Measurements from ENCODE around the gene TCN2. TPM values are rescaled to one million over a fixed set of nuclear protein-coding genes. Genes with fewer than 3 reads are reported as not detected.

TCN2 gene
- total RNA-seq, 2 experiments from 2014 or later: 3.8 TPM; not detected in 1

DNA sequence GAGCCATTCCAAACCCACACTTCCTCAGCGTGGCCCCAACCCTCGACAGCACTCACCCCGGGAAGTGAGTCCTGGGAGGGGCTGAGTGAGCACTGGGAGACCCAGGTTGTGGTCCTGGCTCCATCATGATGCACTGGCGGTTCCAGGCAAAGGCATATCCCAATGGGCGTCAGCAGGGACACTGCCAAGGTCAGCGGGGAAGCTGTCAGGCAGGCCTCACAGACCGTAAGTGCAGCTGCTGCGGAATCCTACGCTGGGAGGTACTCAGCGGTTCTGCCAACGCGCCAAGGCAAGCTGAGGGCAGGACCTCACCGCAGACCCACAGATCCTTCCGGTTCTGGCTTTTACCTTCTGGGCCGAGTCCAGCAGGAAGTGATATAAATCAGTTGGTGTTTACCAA, 31.1 kb upstream of the TCN2 start:
- Histone ChIP-seq H2AFZ (ENCODE audit: low read length) (no peak overlapping the region), H3K9me2 (ENCODE audit: insufficient read depth, low read length) (no peaks in the 10 kb centered on the region), H3K79me2 (ENCODE audit: insufficient read depth, low read depth, low read length) (no peaks in the 10 kb centered on the region), H3K9me3 (ENCODE audit: low read length) (no peaks in the 10 kb centered on the region), H3K27ac (ENCODE audit: low read depth, low read length, poor library complexity, severe bottlenecking) (no peak overlapping the region), H3K4me1 (ENCODE audit: insufficient read depth, low read length, poor library complexity, severe bottlenecking) (no peaks in the 10 kb centered on the region), H4K20me1 (ENCODE audit: insufficient read depth, low read length) (no peaks in the 10 kb centered on the region; the same call in 1 of the 2 replicates), H3K36me3 (ENCODE audit: insufficient read depth, low read length) (peaks cover 56% of the 10 kb centered on the region), H3K4me2 (ENCODE audit: low read length) (no peak overlapping the region), H3K4me3 (ENCODE audit: low read depth, low read length, poor library complexity, severe bottlenecking) (no peak overlapping the region)
- TF ChIP-seq EZH2phosphoT487 (IDR thresholded peaks at IDR 0.05; ENCODE audit: borderline replicate concordance, low read depth, low read length): no peak
- TF ChIP-seq, protein P1, sequence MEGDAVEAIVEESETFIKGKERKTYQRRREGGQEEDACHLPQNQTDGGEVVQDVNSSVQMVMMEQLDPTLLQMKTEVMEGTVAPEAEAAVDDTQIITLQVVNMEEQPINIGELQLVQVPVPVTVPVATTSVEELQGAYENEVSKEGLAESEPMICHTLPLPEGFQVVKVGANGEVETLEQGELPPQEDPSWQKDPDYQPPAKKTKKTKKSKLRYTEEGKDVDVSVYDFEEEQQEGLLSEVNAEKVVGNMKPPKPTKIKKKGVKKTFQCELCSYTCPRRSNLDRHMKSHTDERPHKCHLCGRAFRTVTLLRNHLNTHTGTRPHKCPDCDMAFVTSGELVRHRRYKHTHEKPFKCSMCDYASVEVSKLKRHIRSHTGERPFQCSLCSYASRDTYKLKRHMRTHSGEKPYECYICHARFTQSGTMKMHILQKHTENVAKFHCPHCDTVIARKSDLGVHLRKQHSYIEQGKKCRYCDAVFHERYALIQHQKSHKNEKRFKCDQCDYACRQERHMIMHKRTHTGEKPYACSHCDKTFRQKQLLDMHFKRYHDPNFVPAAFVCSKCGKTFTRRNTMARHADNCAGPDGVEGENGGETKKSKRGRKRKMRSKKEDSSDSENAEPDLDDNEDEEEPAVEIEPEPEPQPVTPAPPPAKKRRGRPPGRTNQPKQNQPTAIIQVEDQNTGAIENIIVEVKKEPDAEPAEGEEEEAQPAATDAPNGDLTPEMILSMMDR (conservative IDR thresholded peaks at IDR 0.05; ENCODE audit: low read length): no peak
- intact Hi-C loops (cut with micrococcal nuclease; ENCODE audit: unreplicated experiment): no loop called here
- no peak for DNase-seq (ENCODE audit: low spot score)
- ChIA-PET CTCF (ENCODE audit: unreplicated experiment) (no interaction called here), POLR2A (no interaction called here)
- BruUV-seq (replicated peaks): no TSS peak

DNA sequence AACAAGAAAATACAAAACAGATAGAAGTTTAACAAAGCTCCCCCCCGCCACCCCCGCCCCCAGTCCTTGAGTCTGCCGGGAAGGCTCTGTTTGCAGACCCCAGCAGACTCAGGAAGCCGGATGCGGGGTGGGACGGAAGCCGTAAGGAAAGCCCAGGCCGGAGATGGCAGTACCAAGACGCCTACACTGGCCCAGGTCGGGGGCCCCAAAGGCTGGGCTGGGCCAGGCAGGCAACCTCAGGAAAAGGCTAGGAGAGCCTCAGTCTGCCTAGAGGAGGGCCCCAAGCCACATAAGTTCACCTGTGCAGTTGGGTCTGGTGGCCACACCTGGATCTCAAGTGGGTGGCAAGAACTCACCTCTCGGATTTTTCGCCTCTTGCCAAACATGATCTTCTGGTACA, 28.5 kb upstream of the TCN2 start:
- POLR2A ChIA-PET: no interaction called here

DNA sequence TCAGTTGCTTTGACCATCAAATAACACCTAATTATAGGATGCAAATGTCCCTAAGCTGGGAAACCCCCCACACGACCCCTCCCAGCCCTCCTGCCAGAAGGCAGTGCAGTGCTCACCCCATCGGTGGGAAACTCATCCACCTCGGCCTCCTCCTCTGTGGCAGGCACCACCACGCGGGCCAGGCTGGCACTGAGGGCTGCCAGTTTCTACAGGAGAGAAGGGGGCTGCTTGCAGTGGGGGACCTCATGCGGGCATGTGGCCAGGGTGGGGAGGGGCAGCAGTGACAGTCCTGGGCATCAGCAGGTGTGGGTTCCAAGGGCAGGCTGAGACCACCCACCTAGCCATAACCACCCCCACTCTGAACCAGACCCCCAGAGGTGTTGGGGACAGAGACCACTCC, 26.1 kb upstream of the TCN2 start:
- no TSS peak for BruUV-seq (replicated peaks)

More for the DNA sequence above, 28.5 kb upstream of the TCN2 start:
- no peak overlapping the region for H3K4me3 ChIP-seq (ENCODE audit: low read depth, low read length, poor library complexity, severe bottlenecking)
- no TSS peak for BruUV-seq (replicated peaks)
- intact Hi-C loops (cut with micrococcal nuclease; ENCODE audit: unreplicated experiment): no loop called here
- H3K9me3 ChIP-seq (ENCODE audit: low read length): no peaks in the 10 kb centered on the region
- DNase-seq (ENCODE audit: low spot score): no peak
- H3K4me2 ChIP-seq (ENCODE audit: low read length): no peak overlapping the region
- H4K20me1 ChIP-seq (ENCODE audit: insufficient read depth, low read length): no peaks in the 10 kb centered on the region; the same call in 1 of the 2 replicates
- H3K27ac ChIP-seq (ENCODE audit: low read depth, low read length, poor library complexity, severe bottlenecking): no peak overlapping the region
- TF ChIP-seq, protein P1 (conservative IDR thresholded peaks at IDR 0.05; ENCODE audit: low read length): no peak
- no peak for TF ChIP-seq EZH2phosphoT487 (IDR thresholded peaks at IDR 0.05; ENCODE audit: borderline replicate concordance, low read depth, low read length)
- peaks cover 82% of the 10 kb centered on the region for H3K36me3 ChIP-seq (ENCODE audit: insufficient read depth, low read length)
- H2AFZ ChIP-seq (ENCODE audit: low read length): no peak overlapping the region
- CTCF ChIA-PET (ENCODE audit: unreplicated experiment): no interaction called here
- no peaks in the 10 kb centered on the region for H3K79me2 ChIP-seq (ENCODE audit: insufficient read depth, low read depth, low read length)
- H3K4me1 ChIP-seq (ENCODE audit: insufficient read depth, low read length, poor library complexity, severe bottlenecking): no peaks in the 10 kb centered on the region
- H3K9me2 ChIP-seq (ENCODE audit: insufficient read depth, low read length): no peaks in the 10 kb centered on the region

More for the DNA sequence above, 26.1 kb upstream of the TCN2 start:
- H3K4me2 ChIP-seq (ENCODE audit: low read length): no peak overlapping the region
- intact Hi-C loops (cut with micrococcal nuclease; ENCODE audit: unreplicated experiment): no loop called here
- no peak for DNase-seq (ENCODE audit: low spot score)
- no peak for TF ChIP-seq EZH2phosphoT487 (IDR thresholded peaks at IDR 0.05; ENCODE audit: borderline replicate concordance, low read depth, low read length)
- TF ChIP-seq, protein P1 (conservative IDR thresholded peaks at IDR 0.05; ENCODE audit: low read length): no peak
- ChIA-PET POLR2A (no interaction called here), CTCF (ENCODE audit: unreplicated experiment) (no interaction called here)
- H3K4me3 ChIP-seq (ENCODE audit: low read depth, low read length, poor library complexity, severe bottlenecking): no peak overlapping the region
- H3K9me2 ChIP-seq (ENCODE audit: insufficient read depth, low read length): no peaks in the 10 kb centered on the region
- no peaks in the 10 kb centered on the region for H3K4me1 ChIP-seq (ENCODE audit: insufficient read depth, low read length, poor library complexity, severe bottlenecking)
- H3K36me3 ChIP-seq (ENCODE audit: insufficient read depth, low read length): peaks cover 98% of the 10 kb centered on the region
- H2AFZ ChIP-seq (ENCODE audit: low read length): no peak overlapping the region
- no peaks in the 10 kb centered on the region for H3K9me3 ChIP-seq (ENCODE audit: low read length)
- no peaks in the 10 kb centered on the region for H3K79me2 ChIP-seq (ENCODE audit: insufficient read depth, low read depth, low read length)
- no peaks in the 10 kb centered on the region for H4K20me1 ChIP-seq (ENCODE audit: insufficient read depth, low read length)
- no peak overlapping the region for H3K27ac ChIP-seq (ENCODE audit: low read depth, low read length, poor library complexity, severe bottlenecking)
